H1 (cell line): ENCODE data around the gene MED16. TPM values are rescaled to one million over a fixed set of nuclear protein-coding genes. Genes with fewer than 3 reads are reported as not detected.

Experiments
- HDAC2 ChIP-seq, 2 experiments: fragments of 300-600 bp in 1 of 2; sonication (generic) in 1 of 2; IDR thresholded peaks; 2 replicates each; pipeline ENCODE4 v1.6.1; 2011 to 2012; ENCODE audit warnings: low read depth in 2 of 2, low read length in 2 of 2, mild to moderate bottlenecking in 2 of 2, moderate library complexity in 2 of 2, borderline replicate concordance in 1 of 2, inconsistent platforms in 1 of 2
- polyA plus RNA-seq, 7 experiments: library from polyadenylated mRNA; depleted of rRNA in 3 of 7; stranded (reverse) in 5 of 7; unstranded in 2 of 7; fragments of >200 nt in 5 of 7; fragments of 200-250 nt in 2 of 7; gene quantifications; 1 replicate in 5 of 7; 2 replicates in 1 of 7; 4 replicates in 1 of 7; pipeline versions ENCODE4 v1.2.1 to v1.2.3, GENCODE V29; 2011 to 2013; ENCODE audit warnings: missing spikeins in 2 of 7, mixed read lengths in 2 of 7
- total RNA-seq: library from RNA; stranded (reverse); fragmentation: NEBNext Ultra II Directional; extraction: Animal tissue kit (Norgen Biotek cat#: 25700); gene quantifications from 2 replicates; pipeline ENCODE4 v1.2.1, GENCODE V29; 2021

MED16 gene
- total and polyA plus RNA-seq, 2 of the 8 experiments (the other 6 are each of a cell fraction or from before 2014, with no cell fraction given): 51.0 to 67.2 TPM

- TF ChIP-seq HDAC2 (IDR thresholded peaks at IDR 0.05; ENCODE audit: borderline replicate concordance in 1 of 2, low read depth in 2 of 2, low read length in 2 of 2): no peak
These were observed 2.2 kb downstream of the MED16 start (continued) for GRCh38 chr19:890831-891230.
